Testis (tissue), 3 donors: Measurements from ENCODE around the gene CKLF. TPM values are rescaled to one million over a fixed set of nuclear protein-coding genes. Genes with fewer than 3 reads are reported as not detected.
"Not testable (repeated sequence)": the region's sequence is repeated elsewhere in the genome, so short reads cannot be mapped to it uniquely, and the experiment has no call there.

Experiments used
- DNase-seq: peaks from one replicate; pipeline ENCODE4 v3.0.0-alpha.2; 2019
- H3K27ac ChIP-seq, 2 donors: fragments of 200-600 bp; sonication (generic); one replicate each; pipeline ENCODE4 v1.5.1; 2019
- H3K27me3 ChIP-seq: fragments of 200-600 bp; sonication (generic); one replicate; pipeline ENCODE4 v1.5.1; 2019
- H3K36me3 ChIP-seq: fragments of 200-600 bp; sonication (generic); one replicate; pipeline ENCODE4 v1.5.1; 2017; ENCODE audit warnings: low read depth; ENCODE audit errors: missing control alignments
- H3K4me1 ChIP-seq: fragments of 200-600 bp; sonication (generic); one replicate; pipeline ENCODE4 v1.5.1; 2019
- H3K4me3 ChIP-seq, 2 donors: fragments of 200-600 bp; sonication (generic); one replicate each; pipeline ENCODE4 v1.5.1; 2017 to 2019
- H3K9me3 ChIP-seq: fragments of 200-600 bp; sonication (generic); one replicate; pipeline ENCODE4 v1.5.1; 2017
- CTCF ChIP-seq, 3 experiments: fragments of 450-650 bp in 2 of 3; fragments of 200-600 bp in 1 of 3; sonication (generic) in 1 of 3; IDR thresholded peaks; one replicate each; pipeline ENCODE4 v1.5.1; 2016 to 2019; ENCODE audit warnings: antibody characterized with exemption in 3 of 3, mild to moderate bottlenecking in 2 of 3, moderate library complexity in 1 of 3
- POLR2A ChIP-seq: fragments of 450-650 bp; IDR thresholded peaks from one replicate; pipeline ENCODE4 v1.6.1; 2017; ENCODE audit warnings: antibody characterized with exemption, mild to moderate bottlenecking, moderate library complexity
- WGBS, 2 donors: methylation state at CpG; one replicate each; pipeline ENCODE4 v1.1.5; 2018; 5-methylcytosine and 5-hydroxymethylcytosine counted together
- intact Hi-C: fragments of 100-400 bp; cut with DNase I; formaldehyde crosslinking; loops from one replicate; pipeline ENCODE4 v1.15.1; 2023; ENCODE audit warnings: low total_unique reads
- polyA plus RNA-seq: library from polyadenylated mRNA; stranded (reverse); fragments of 350-450 nt; fragmentation: Illumina TruSeq; extraction: RNeasy Lipid Tissue Mini Kit (QIAGEN cat#74804); gene quantifications from one replicate; pipeline ENCODE4 v1.2.3, GENCODE V29; 2014; ENCODE audit warnings: low read depth, low replicate concordance; ENCODE audit not compliant: insufficient read depth
- total RNA-seq, 2 donors: library from RNA; depleted of rRNA; stranded (reverse); fragments of >200 nt; gene quantifications; one replicate each; pipeline ENCODE4 v1.2.3, GENCODE V29; 2016

The CKLF gene
- total and polyA plus RNA-seq, 3 donors from 2014 or later = 49.5 to 128 (median 71.5) TPM

GRCh38 chr16:66590322-66590721 is 37.9 kb downstream of the CKLF start:
- no peaks in the 10 kb centered on the region for H3K27me3 ChIP-seq
- H3K9me3 ChIP-seq = no peaks in the 10 kb centered on the region
- H3K27ac ChIP-seq = no peak overlapping the region
- DNase-seq = no peak
- H3K4me1 ChIP-seq = no peaks in the 10 kb centered on the region
- 91 to 93% methylated on average over 8 of the region's 8 CpGs for WGBS, 2 donors
- intact Hi-C loops = no loop called here
- TF ChIP-seq POLR2A (no peak), CTCF (IDR thresholded peaks at IDR 0.05) (no peak)
- H3K4me3 ChIP-seq = no peak overlapping the region
- H3K36me3 ChIP-seq = no peaks in the 10 kb centered on the region

- H3K4me1 ChIP-seq = no peaks in the 10 kb centered on the region
- H3K27me3 ChIP-seq = no peaks in the 10 kb centered on the region
- intact Hi-C loops = no loop called here
- H3K4me3 ChIP-seq = no peak overlapping the region
- H3K36me3 ChIP-seq = no peaks in the 10 kb centered on the region
- 92 to 93% methylated on average over 4 of the region's 4 CpGs for WGBS, 2 donors
- no peaks in the 10 kb centered on the region for H3K9me3 ChIP-seq
- no peak for DNase-seq
- no peak overlapping the region for H3K27ac ChIP-seq
- TF ChIP-seq CTCF (IDR thresholded peaks at IDR 0.05) = no peak
- TF ChIP-seq POLR2A = no peak
Observed at GRCh38 chr16:66591018-66591417, 38.6 kb downstream of the CKLF start.

GRCh38 chr16:66592241-66592640 is 39.9 kb downstream of the CKLF start:
- no peak overlapping the region for H3K27ac ChIP-seq
- H3K4me3 ChIP-seq = no peak overlapping the region
- TF ChIP-seq CTCF (IDR thresholded peaks at IDR 0.05) (no peak), POLR2A (no peak)
- 89 to 92% methylated on average over 3 of the region's 3 CpGs for WGBS, 2 donors
- DNase-seq = no peak
- H3K4me1 ChIP-seq = no peaks in the 10 kb centered on the region
- H3K36me3 ChIP-seq = no peaks in the 10 kb centered on the region
- intact Hi-C loops = no loop called here
- no peaks in the 10 kb centered on the region for H3K9me3 ChIP-seq
- no peaks in the 10 kb centered on the region for H3K27me3 ChIP-seq

- H3K4me1 ChIP-seq = no peaks in the 10 kb centered on the region
- no peaks in the 10 kb centered on the region for H3K9me3 ChIP-seq
- no peaks in the 10 kb centered on the region for H3K27me3 ChIP-seq
- no peak overlapping the region for H3K27ac ChIP-seq
- no peak overlapping the region for H3K4me3 ChIP-seq
- TF ChIP-seq POLR2A (no peak), CTCF (IDR thresholded peaks at IDR 0.05) (no peak)
- DNase-seq = no peak
- intact Hi-C loops = no loop called here
- 96 to 97% methylated on average over 3 of the region's 3 CpGs for WGBS, 2 donors
- H3K36me3 ChIP-seq = no peaks in the 10 kb centered on the region
Observed at GRCh38 chr16:66592814-66593213, 40.4 kb downstream of the CKLF start.

GRCh38 chr16:66594739-66595138 is 42.4 kb downstream of the CKLF start:
- no peak for TF ChIP-seq CTCF (IDR thresholded peaks at IDR 0.05)
- no peak for TF ChIP-seq POLR2A
- Histone ChIP-seq H3K9me3 (no peaks in the 10 kb centered on the region), H3K4me1 (no peaks in the 10 kb centered on the region), H3K36me3 (no peaks in the 10 kb centered on the region), H3K27me3 (no peaks in the 10 kb centered on the region), H3K27ac (no peak overlapping the region), H3K4me3 (no peak overlapping the region)
- WGBS, 2 donors = 80 to 83% methylated on average over 7 of the region's 7 CpGs
- no peak for DNase-seq
- intact Hi-C loops = no loop called here

- H3K4me3 ChIP-seq, H3K27me3 ChIP-seq, H3K27ac ChIP-seq, H3K36me3 ChIP-seq, DNase-seq, H3K4me1 ChIP-seq, H3K9me3 ChIP-seq, intact Hi-C loops: not testable (repeated sequence)
- WGBS, 2 donors = 96 to 100% methylated on average over 4 of the region's 4 CpGs
Observed at GRCh38 chr16:66596559-66596958, 44.2 kb downstream of the CKLF start.
